Measurements from ENCODE around the gene MDFIC2.

- TF ChIP-seq SUZ12 (IDR thresholded peaks at IDR 0.05; ENCODE audit: extremely low read depth, insufficient read depth, insufficient read length), result no peak
- no peak for TF ChIP-seq ZNF274 (IDR thresholded peaks at IDR 0.05; ENCODE audit: low read depth, low read length)
Measured at GRCh38 chr3:70156808-70157207, 155.6 kb downstream of the MDFIC2 start.
